ENCODE data around the gene C1orf21. TPM values are rescaled to one million over a fixed set of nuclear protein-coding genes. Genes with fewer than 3 reads are reported as not detected.
A peak's percentile ranks its signal among the peaks of the same experiment; 100 is the strongest.
"Not testable (repeated sequence)": the region's sequence is repeated elsewhere in the genome, so short reads cannot be mapped to it uniquely, and the experiment has no call there.

Gene C1orf21
- total and polyA plus RNA-seq, 12 donors = 23.2 to 177 (median 87.9) TPM

DNA sequence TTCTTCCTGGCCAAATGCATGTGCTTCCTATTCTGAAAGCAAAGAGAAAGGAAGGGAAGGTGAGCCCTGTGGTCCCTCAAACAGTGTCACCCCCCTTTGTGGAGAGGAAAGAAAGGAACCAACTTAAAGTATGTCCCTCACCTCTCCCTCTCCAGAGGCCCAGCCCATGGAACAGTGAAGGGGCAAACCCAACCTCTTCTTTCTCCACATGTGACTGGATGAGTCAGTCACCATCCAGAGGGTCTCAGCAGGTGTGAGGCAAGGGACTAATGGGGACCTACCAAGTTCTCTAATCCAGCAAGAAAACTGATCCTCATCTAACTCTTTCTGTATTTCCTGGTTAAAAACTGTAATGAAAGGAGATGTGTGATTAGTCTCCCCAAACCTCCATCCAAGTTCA is 222.2 kb downstream of the C1orf21 start:
- Histone ChIP-seq H3K36me3 (replicated peaks in 1 of 2) (no peaks in the 10 kb centered on the region), H3K27me3 (no peaks in the 10 kb centered on the region), H3K27ac (no peak overlapping the region), H3K9me3 (replicated peaks in 1 of 3) (no peaks in the 10 kb centered on the region), H3K4me1 (replicated peaks in 1 of 2) (peaks cover 5 to 10% of the 10 kb centered on the region in 2 donors), H3K4me3 (no peak overlapping the region)
- TF ChIP-seq, protein P1, sequence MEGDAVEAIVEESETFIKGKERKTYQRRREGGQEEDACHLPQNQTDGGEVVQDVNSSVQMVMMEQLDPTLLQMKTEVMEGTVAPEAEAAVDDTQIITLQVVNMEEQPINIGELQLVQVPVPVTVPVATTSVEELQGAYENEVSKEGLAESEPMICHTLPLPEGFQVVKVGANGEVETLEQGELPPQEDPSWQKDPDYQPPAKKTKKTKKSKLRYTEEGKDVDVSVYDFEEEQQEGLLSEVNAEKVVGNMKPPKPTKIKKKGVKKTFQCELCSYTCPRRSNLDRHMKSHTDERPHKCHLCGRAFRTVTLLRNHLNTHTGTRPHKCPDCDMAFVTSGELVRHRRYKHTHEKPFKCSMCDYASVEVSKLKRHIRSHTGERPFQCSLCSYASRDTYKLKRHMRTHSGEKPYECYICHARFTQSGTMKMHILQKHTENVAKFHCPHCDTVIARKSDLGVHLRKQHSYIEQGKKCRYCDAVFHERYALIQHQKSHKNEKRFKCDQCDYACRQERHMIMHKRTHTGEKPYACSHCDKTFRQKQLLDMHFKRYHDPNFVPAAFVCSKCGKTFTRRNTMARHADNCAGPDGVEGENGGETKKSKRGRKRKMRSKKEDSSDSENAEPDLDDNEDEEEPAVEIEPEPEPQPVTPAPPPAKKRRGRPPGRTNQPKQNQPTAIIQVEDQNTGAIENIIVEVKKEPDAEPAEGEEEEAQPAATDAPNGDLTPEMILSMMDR (IDR thresholded peaks at IDR 0.05) = no peak
- no peak for TF ChIP-seq POLR2A (IDR thresholded peaks at IDR 0.05)
- intact Hi-C loops (cut with DNase I) = no loop called here
- DNase-seq = no peak

DNA sequence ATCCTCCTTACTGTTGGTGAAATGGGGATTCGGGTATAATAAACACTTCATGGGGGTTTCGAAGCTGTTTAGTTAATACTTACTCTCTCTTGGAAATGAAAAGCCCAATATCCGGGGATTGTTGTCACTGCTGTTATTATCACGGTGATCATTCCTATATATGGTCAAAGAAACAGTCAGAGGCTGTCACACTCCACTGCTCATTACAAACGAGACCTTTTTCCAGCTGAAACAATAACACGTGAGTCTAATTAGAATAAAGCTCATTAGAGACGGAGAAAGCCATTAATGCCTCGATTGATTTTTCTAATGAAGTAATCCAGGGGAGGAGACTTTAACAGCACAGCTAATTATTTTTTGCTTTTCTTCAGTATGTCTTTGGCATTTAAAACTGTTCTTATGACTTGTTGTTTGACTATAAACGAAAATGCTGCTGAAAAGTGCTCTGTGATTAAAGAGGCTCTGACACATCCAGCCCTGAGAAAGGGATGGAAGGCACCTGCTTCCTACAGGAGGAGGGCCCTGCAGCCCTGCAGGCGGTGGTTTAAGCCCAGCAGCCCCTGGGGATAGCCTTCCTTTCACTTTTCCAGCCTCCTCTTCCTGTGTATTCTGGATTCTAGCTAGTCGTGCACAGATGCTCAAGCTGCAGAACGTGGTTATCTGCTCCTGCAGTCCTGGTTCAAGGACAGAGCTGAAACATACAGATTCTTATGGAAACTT is 224.2 kb downstream of the C1orf21 start:
- no peaks in the 10 kb centered on the region for H3K36me3 ChIP-seq (replicated peaks in 1 of 2)
- H3K4me1 ChIP-seq (replicated peaks in 1 of 2) = peaks cover 0 to 15% of the 10 kb centered on the region in 2 donors
- no peak overlapping the region for H3K27ac ChIP-seq
- DNase-seq = no peak
- no peak overlapping the region for H3K4me3 ChIP-seq
- 58 to 77% (median 69%) methylated on average over 12 of the region's 12 CpGs for WGBS, 4 donors
- H3K9me3 ChIP-seq (replicated peaks in 1 of 3) = no peaks in the 10 kb centered on the region
- intact Hi-C loops (cut with DNase I) = no loop called here
- H3K27me3 ChIP-seq = no peaks in the 10 kb centered on the region
- TF ChIP-seq, protein P1 (IDR thresholded peaks at IDR 0.05) = no peak
- TF ChIP-seq POLR2A (IDR thresholded peaks at IDR 0.05) = no peak

GRCh38 chr1:184612229-184612628 is 225.4 kb downstream of the C1orf21 start:
- intact Hi-C loops (cut with DNase I) = not testable (repeated sequence)
- peaks cover 0 to 15% of the 10 kb centered on the region in 2 donors for H3K4me1 ChIP-seq (replicated peaks in 1 of 2)
- WGBS, 4 donors = 78 to 97% (median 95%) methylated on average over 5 of the region's 5 CpGs

GRCh38 chr1:184614667-184615066 is 227.8 kb downstream of the C1orf21 start:
- no peak overlapping the region for H3K27ac ChIP-seq
- DNase-seq = no peak
- TF ChIP-seq, protein P1 (IDR thresholded peaks at IDR 0.05) = no peak
- TF ChIP-seq POLR2A (IDR thresholded peaks at IDR 0.05) = no peak
- H3K4me1 ChIP-seq (replicated peaks in 1 of 2) = peaks cover 0 to 15% of the 10 kb centered on the region in 2 donors
- intact Hi-C loops (cut with DNase I) = no loop called here
- no peaks in the 10 kb centered on the region for H3K36me3 ChIP-seq (replicated peaks in 1 of 2)
- no peaks in the 10 kb centered on the region for H3K27me3 ChIP-seq
- WGBS, 4 donors = 92 to 99% (median 97%) methylated on average over 7 of the region's 7 CpGs
- no peaks in the 10 kb centered on the region for H3K9me3 ChIP-seq (replicated peaks in 1 of 3)
- no peak overlapping the region for H3K4me3 ChIP-seq

More at GRCh38 chr1:184612229-184612628, 225.4 kb downstream of the C1orf21 start:
- DNase-seq; H3K4me3 ChIP-seq; H3K27me3 ChIP-seq; H3K9me3 ChIP-seq (replicated peaks in 1 of 3); H3K36me3 ChIP-seq (replicated peaks in 1 of 2); H3K27ac ChIP-seq: not testable (repeated sequence)

GRCh38 chr1:184615301-184615700 is 228.5 kb downstream of the C1orf21 start:
- no peak overlapping the region for H3K27ac ChIP-seq

More at GRCh38 chr1:184615301-184615700, 228.5 kb downstream of the C1orf21 start:
- DNase-seq = peak in 1 of 7 donors; percentile 27
- peaks cover 0 to 15% of the 10 kb centered on the region in 2 donors for H3K4me1 ChIP-seq (replicated peaks in 1 of 2)
- no peak overlapping the region for H3K4me3 ChIP-seq
- intact Hi-C loops (cut with DNase I) = no loop called here
- no peaks in the 10 kb centered on the region for H3K9me3 ChIP-seq (replicated peaks in 1 of 3)
- no peaks in the 10 kb centered on the region for H3K36me3 ChIP-seq (replicated peaks in 1 of 2)
- H3K27me3 ChIP-seq = no peaks in the 10 kb centered on the region
- 46 to 56% (median 48%) methylated on average over 5 of the region's 5 CpGs for WGBS, 4 donors
- TF ChIP-seq, protein P1 (IDR thresholded peaks at IDR 0.05) = no peak
- no peak for TF ChIP-seq POLR2A (IDR thresholded peaks at IDR 0.05)
